Karpas-422 (cell line): ENCODE data around the gene TSSK3. TPM values are rescaled to one million over a fixed set of nuclear protein-coding genes. Genes with fewer than 3 reads are reported as not detected.
A peak's percentile ranks its signal among the peaks of the same experiment; 100 is the strongest.
"Not testable (repeated sequence)": the region's sequence is repeated elsewhere in the genome, so short reads cannot be mapped to it uniquely, and the experiment has no call there.

Experiments
- DNase-seq: peaks from one replicate; pipeline ENCODE4 v3.0.0-alpha.2; 2015
- H2AFZ ChIP-seq: fragments of 200-600 bp; sonication (generic); 2 replicates; pipeline ENCODE4 v1.6.1; 2014; ENCODE audit warnings: antibody characterized with exemption, low read length, mixed read lengths
- H3K27ac ChIP-seq: fragments of 200-600 bp; sonication (generic); 2 replicates; pipeline ENCODE4 v1.5.1; 2014; ENCODE audit warnings: mild to moderate bottlenecking, low read length, moderate library complexity
- H3K27me3 ChIP-seq: fragments of 200-600 bp; sonication (generic); 2 replicates; pipeline ENCODE4 v1.6.1; 2014; ENCODE audit warnings: low read length, mixed read lengths
- H3K36me3 ChIP-seq: fragments of 200-600 bp; sonication (generic); 2 replicates; pipeline ENCODE4 v1.6.1; 2014; ENCODE audit warnings: low read length, mixed read lengths; ENCODE audit not compliant: insufficient read depth
- H3K4me1 ChIP-seq: fragments of 200-600 bp; sonication (generic); 2 replicates; pipeline ENCODE4 v1.6.1; 2014; ENCODE audit warnings: mild to moderate bottlenecking, low read length, mixed read lengths
- H3K4me2 ChIP-seq: fragments of 200-600 bp; sonication (generic); 2 replicates; pipeline ENCODE4 v1.6.1; 2014; ENCODE audit warnings: low read length, low read depth, mild to moderate bottlenecking; ENCODE audit not compliant: poor library complexity, severe bottlenecking
- H3K4me3 ChIP-seq: fragments of 200-600 bp; sonication (generic); 2 replicates; pipeline ENCODE4 v1.5.1; 2014; ENCODE audit warnings: mild to moderate bottlenecking, antibody characterized with exemption, low read length, mixed read lengths
- H3K79me2 ChIP-seq: fragments of 200-600 bp; sonication (generic); 2 replicates; pipeline ENCODE4 v1.6.1; 2014; ENCODE audit warnings: mild to moderate bottlenecking, low read length, mixed read lengths
- H3K9ac ChIP-seq: fragments of 200-600 bp; sonication (generic); 2 replicates; pipeline ENCODE4 v1.6.0; 2014; ENCODE audit warnings: low read length
- H3K9me2 ChIP-seq: fragments of 200-600 bp; sonication (generic), shearing (Covaris generic); replicated peaks from 2 replicates; pipeline ENCODE4 v1.6.0; 2014; ENCODE audit warnings: mild to moderate bottlenecking, low read length, moderate library complexity; ENCODE audit not compliant: insufficient read depth
- H3K9me3 ChIP-seq: fragments of 300-700, 200-600 bp; sonication (generic); 2 replicates; pipeline ENCODE4 v1.6.1; 2014; ENCODE audit warnings: low read length, mixed read lengths
- H4K20me1 ChIP-seq: fragments of 200-600 bp; sonication (generic); 2 replicates; pipeline ENCODE4 v1.6.1; 2014; ENCODE audit warnings: mild to moderate bottlenecking, antibody characterized with exemption, low read length, low read depth; ENCODE audit not compliant: insufficient read depth
- total RNA-seq: library from RNA; depleted of rRNA; stranded (reverse); fragments of >200 nt; shearing (Covaris generic); gene quantifications from 2 replicates; pipeline ENCODE4 v1.2.3, GENCODE V29; 2014; ENCODE audit warnings: low replicate concordance

Gene TSSK3
- total RNA-seq, 1 experiment from 2014 or later: 1.4 TPM

- Histone ChIP-seq H4K20me1 (no peaks in the 10 kb centered on the region), H3K9ac (peak within 1 kb of the TSS; percentile 84), H2AFZ (peak within 1 kb of the TSS; percentile 94), H3K79me2 (peaks cover 28% of the 10 kb centered on the region), H3K9me3 (no peaks in the 10 kb centered on the region), H3K4me2 (peak within 1 kb of the TSS; percentile 97), H3K9me2 (no peaks in the 10 kb centered on the region), H3K27me3 (no peaks in the 10 kb centered on the region), H3K4me3 (peak within 1 kb of the TSS; percentile 92), H3K27ac (peak within 1 kb of the TSS; percentile 16; the same call in 1 of the 2 replicates), H3K4me1 (peaks cover 16% of the 10 kb centered on the region), H3K36me3 (peaks cover 1% of the 10 kb centered on the region; the same call in 1 of the 2 replicates)
- peak; percentile 99 for DNase-seq
Observed at GRCh38 chr1:32394141-32394889, 32.0 kb downstream of the TSSK3 start, which contains the start of gene BSDC1. BSDC1 (minus strand) TSS chr1:32394441; CDS start chr1:32394414, 27 bp downstream.

- H2AFZ ChIP-seq: peak overlapping the region; percentile 94
- H4K20me1 ChIP-seq: no peaks in the 10 kb centered on the region
- no peaks in the 10 kb centered on the region; the same call in 1 of the 2 replicates for H3K36me3 ChIP-seq
- H3K4me1 ChIP-seq: peaks cover 16% of the 10 kb centered on the region
- no peaks in the 10 kb centered on the region for H3K27me3 ChIP-seq
- peak overlapping the region; percentile 92 for H3K4me3 ChIP-seq
- H3K4me2 ChIP-seq: peak overlapping the region; percentile 90
- peak overlapping the region; percentile 16; the same call in 1 of the 2 replicates for H3K27ac ChIP-seq
- peaks cover 28% of the 10 kb centered on the region for H3K79me2 ChIP-seq
- peak overlapping the region; percentile 75 for H3K9ac ChIP-seq
- no peak for DNase-seq
- H3K9me3 ChIP-seq: no peaks in the 10 kb centered on the region
- no peaks in the 10 kb centered on the region for H3K9me2 ChIP-seq
Observed at GRCh38 chr1:32394890-32395432, 32.6 kb downstream of the TSSK3 start.

GRCh38 chr1:32396524-32396923, 34.2 kb downstream of the TSSK3 start:
- not testable (repeated sequence) for H3K4me3 ChIP-seq, H3K9me3 ChIP-seq, H4K20me1 ChIP-seq, H2AFZ ChIP-seq, H3K9me2 ChIP-seq, H3K27me3 ChIP-seq, H3K9ac ChIP-seq, H3K36me3 ChIP-seq, DNase-seq, H3K27ac ChIP-seq, H3K4me2 ChIP-seq
- H3K79me2 ChIP-seq: peaks cover 26% of the 10 kb centered on the region
- peaks cover 16% of the 10 kb centered on the region for H3K4me1 ChIP-seq

- no peak for DNase-seq
- H3K4me3 ChIP-seq: no peak overlapping the region
- H4K20me1 ChIP-seq: no peaks in the 10 kb centered on the region
- no peaks in the 10 kb centered on the region for H3K36me3 ChIP-seq
- H2AFZ ChIP-seq: no peak overlapping the region
- H3K79me2 ChIP-seq: peaks cover 7% of the 10 kb centered on the region
- no peak overlapping the region for H3K4me2 ChIP-seq
- H3K9me3 ChIP-seq: no peaks in the 10 kb centered on the region
- no peaks in the 10 kb centered on the region for H3K9me2 ChIP-seq
- no peak overlapping the region for H3K9ac ChIP-seq
- H3K27me3 ChIP-seq: no peaks in the 10 kb centered on the region
- H3K4me1 ChIP-seq: peaks cover 9% of the 10 kb centered on the region
- no peak overlapping the region for H3K27ac ChIP-seq
Observed at GRCh38 chr1:32398401-32398800, 36.1 kb downstream of the TSSK3 start.

- Histone ChIP-seq H3K36me3 (no peaks in the 10 kb centered on the region), H3K9ac (no peak overlapping the region), H3K4me1 (peaks cover 4% of the 10 kb centered on the region), H3K9me2 (no peaks in the 10 kb centered on the region), H4K20me1 (no peaks in the 10 kb centered on the region), H3K27me3 (no peaks in the 10 kb centered on the region), H2AFZ (no peak overlapping the region), H3K79me2 (no peaks in the 10 kb centered on the region), H3K27ac (no peak overlapping the region), H3K9me3 (no peaks in the 10 kb centered on the region), H3K4me3 (no peak overlapping the region), H3K4me2 (no peak overlapping the region)
- DNase-seq: no peak
Observed at GRCh38 chr1:32399843-32400242, 37.5 kb downstream of the TSSK3 start.

- Histone ChIP-seq H3K27me3 (no peaks in the 10 kb centered on the region), H4K20me1 (no peaks in the 10 kb centered on the region), H3K27ac (no peak overlapping the region), H3K4me2 (peak overlapping the region; percentile 11), H3K36me3 (no peaks in the 10 kb centered on the region), H3K9ac (0 out of 2 replicates have a peak overlapping the region, but pooled peaks have one; percentile 38), H3K9me3 (no peaks in the 10 kb centered on the region), H3K9me2 (no peaks in the 10 kb centered on the region), H3K79me2 (no peaks in the 10 kb centered on the region), H2AFZ (no peak overlapping the region), H3K4me1 (no peaks in the 10 kb centered on the region), H3K4me3 (no peak overlapping the region)
- DNase-seq: peak; percentile 76
Observed at GRCh38 chr1:32400876-32401631, 38.7 kb downstream of the TSSK3 start.

- H3K4me2 ChIP-seq: no peak overlapping the region
- no peaks in the 10 kb centered on the region for H4K20me1 ChIP-seq
- H3K9me2 ChIP-seq: no peaks in the 10 kb centered on the region
- H3K27me3 ChIP-seq: no peaks in the 10 kb centered on the region
- no peak overlapping the region for H3K27ac ChIP-seq
- H3K79me2 ChIP-seq: no peaks in the 10 kb centered on the region
- no peaks in the 10 kb centered on the region for H3K36me3 ChIP-seq
- no peak overlapping the region for H3K9ac ChIP-seq
- H3K4me1 ChIP-seq: no peaks in the 10 kb centered on the region
- no peak for DNase-seq
- no peak overlapping the region for H2AFZ ChIP-seq
- no peaks in the 10 kb centered on the region for H3K9me3 ChIP-seq
- H3K4me3 ChIP-seq: no peak overlapping the region
Observed at GRCh38 chr1:32404946-32405345, 42.6 kb downstream of the TSSK3 start.
